Middle frontal gyrus (tissue), 1 donor: ENCODE data around the gene SCG5.
"Not testable (repeated sequence)": the region's sequence is repeated elsewhere in the genome, so short reads cannot be mapped to it uniquely, and the experiment has no call there.

Source experiments
- DNase-seq: peaks from one replicate; pipeline ENCODE4 v3.0.0-alpha.2; 2015; ENCODE audit warnings: low spot score; ENCODE audit errors: extremely low spot score

Gene SCG5, protein sequence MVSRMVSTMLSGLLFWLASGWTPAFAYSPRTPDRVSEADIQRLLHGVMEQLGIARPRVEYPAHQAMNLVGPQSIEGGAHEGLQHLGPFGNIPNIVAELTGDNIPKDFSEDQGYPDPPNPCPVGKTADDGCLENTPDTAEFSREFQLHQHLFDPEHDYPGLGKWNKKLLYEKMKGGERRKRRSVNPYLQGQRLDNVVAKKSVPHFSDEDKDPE

DNA sequence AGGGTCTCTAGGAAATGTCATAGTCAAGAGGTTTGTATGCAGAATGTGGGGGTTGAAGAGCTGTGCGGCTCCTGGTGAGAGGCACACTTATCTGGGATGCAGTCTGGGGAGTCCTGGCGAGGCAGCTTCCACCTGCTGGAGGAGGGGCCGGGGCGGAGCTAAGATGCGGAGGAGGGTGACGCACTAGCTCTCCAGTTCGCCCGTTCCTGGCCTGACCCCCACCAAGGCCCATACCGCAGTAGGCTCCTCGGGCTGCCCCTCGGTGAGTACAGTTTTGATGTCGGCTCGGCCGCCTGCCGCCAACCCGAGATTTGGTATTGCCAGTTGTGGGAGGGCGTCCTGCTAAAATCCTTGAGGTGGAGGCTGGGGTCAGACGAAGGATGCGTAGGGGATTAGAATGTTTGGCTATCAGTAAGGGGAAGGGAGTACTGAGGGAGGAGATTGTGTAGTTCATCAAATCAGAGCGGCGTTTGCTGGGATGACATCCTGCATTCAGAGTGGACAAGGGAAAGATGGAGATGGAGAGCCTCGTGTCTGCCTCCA, at the start of gene SCG5:
Gene SCG5 (plus strand): TSS at position 194 of the 543 bp plus-strand sequence. CDS start 1,883 bp downstream, outside the sequence.
- peak; percentile 62 for DNase-seq

DNA sequence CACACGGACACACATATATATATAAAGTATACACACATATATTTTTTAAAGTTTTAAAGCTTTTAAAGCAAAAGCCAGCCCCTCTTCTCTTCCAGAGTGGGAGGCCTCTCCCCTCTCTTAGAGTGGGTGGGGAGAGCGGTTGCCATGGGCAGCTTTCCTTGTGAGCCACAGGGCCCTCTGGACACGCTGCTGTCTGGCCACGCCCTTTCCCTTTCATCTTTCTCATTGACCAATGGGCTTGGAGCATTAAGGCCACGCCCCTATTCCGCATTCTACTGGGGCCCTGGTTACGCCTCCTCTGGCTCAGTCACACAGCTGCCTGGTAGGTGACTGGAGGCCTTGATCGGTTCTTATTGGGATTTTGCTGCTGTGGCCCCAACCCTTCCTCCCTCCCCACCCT, 48.4 kb upstream of the SCG5 start, which contains the start of gene GOLGA8N:
Gene GOLGA8N (plus strand): TSS at position 306 of the 400 bp plus-strand sequence.
- DNase-seq: not testable (repeated sequence)

DNA sequence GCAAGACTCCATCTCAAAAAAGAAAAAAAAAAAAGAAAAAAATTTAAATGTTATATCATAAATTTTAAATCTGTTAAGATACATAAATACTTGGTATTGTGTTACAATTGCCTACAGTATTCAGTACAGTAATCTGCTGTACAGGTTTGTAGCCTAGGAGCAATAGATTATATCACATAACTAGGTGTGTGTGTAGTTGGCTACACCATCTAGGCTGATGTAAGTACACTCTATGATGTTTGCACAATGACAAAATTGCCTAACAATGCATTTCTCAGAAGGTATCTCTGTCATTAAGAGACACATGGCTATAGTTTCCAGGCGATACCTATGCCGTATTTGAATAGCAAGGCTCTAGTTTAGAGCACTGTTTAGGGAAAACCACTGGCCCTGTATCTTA, 32.0 kb upstream of the SCG5 start:
- DNase-seq: not testable (repeated sequence)

DNA sequence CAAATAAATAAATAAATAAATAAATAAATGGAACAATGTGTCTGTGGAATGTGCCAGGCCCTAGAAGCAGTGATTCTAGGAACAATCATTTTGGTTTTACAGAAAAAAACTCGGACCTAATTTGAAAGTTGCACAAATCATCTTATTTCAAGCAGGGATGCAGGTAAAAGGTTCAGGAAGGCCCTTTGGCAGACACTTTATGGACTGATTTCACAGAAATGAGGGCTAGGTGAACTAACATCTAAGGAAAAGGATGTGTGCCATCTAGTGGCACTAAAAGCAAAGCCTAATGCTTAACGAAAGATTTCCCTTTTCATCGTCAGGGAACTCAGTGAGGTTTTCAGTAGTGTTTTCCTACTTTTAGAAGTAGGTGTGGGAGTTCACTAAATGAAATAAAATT, 30.8 kb upstream of the SCG5 start:
- DNase-seq: not testable (repeated sequence)

DNA sequence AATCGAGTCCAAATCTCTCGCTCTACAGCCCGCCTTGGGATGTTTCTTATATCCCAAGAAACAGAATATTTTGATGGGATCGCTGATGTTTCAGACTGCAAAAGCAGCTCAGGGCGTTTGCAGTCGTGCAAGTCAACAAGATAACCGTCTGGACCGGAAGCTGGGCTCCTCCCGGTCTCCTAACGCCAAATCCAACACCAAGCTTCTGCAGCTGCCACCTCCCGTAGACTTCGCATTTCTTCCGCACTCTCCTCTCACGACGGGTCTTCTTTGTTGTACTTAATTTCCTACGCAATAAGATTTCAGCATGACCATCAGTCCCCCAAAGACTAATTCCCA, 26.8 kb upstream of the SCG5 start:
- not testable (repeated sequence) for DNase-seq

DNA sequence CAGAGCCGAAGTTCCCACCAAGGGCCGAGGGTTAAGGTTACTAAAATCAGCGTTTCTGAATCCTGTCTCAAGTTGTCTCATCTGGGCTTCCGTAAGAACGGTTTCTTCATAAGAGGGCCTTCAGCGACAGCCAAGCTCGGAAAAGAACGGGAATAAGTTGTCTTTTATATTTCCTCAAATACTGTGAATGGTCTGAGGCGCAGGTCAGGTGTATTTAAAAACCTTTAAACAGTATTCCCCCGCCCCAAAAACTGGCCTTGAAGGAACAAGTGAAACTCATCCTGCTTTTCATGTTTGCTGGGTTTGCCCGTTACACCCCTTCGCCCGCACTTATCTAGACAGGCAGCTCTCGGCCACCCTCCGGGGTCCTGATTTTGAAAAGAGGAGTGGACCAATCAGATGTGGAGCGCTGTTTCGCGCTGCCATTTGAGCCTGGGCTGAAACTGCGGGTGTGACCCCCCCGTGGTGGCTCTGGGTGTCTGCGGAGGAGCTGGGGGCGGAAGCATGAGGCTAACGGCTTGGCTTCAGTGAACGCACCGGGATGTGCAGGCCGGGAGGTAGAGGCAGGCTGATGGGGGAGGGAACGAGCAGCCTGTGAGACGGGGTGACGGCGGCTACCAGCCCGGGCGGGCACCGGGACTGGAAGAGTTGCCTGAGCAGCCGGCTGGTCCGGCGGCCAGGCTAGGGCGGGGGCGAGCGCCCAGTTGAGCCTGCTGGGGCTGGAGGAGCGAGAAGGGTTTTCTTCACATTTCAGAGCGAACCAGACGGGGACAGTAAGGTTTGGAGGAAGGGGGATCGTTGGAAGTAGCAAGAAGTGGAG, 26.2 kb upstream of the SCG5 start, which contains the start of gene ARHGAP11A:
Gene ARHGAP11A (plus strand): TSS at position 454 of the 820 bp plus-strand sequence. CDS start 708 bp downstream, outside the sequence.
- peak; percentile 84 for DNase-seq

DNA sequence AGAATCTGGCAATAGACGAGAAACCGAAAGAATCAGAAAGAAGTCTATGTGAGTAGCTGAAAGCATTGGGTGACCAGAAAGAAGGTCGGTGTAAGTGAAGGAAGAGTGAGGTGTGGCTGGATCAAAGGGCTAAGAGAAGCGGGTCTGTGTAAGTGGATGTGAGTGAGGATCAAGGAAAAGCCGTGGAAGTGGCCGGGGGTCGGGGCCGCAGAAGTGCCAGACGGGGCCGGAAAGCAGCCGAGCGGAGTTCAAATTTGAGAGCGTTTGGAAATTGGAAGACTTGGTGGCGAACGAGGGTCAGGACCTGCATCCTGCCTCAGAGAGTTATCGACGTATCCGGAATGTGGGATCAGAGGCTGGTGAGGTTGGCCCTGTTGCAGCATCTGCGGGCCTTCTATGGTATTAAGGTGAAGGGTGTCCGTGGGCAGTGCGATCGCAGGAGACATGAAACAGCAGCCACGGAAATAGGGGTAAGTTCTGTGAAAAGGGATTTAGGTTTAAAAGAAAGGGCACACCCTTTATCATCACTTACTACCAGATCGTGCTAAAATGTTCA, 25.6 kb upstream of the SCG5 start:
- not testable (repeated sequence) for DNase-seq

DNA sequence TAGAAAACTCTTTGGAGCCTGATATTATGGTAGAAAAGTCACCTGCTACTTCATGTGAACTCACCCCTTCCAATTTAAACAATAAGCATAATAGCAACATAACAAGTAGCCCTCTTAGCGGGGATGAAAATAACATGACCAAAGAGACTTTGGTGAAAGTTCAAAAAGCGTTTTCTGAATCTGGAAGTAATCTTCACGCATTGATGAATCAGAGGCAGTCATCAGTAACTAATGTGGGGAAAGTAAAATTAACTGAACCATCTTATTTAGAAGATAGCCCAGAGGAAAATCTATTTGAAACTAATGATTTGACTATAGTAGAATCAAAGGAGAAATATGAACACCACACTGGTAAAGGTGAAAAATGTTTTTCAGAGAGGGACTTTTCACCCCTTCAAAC, 5.1 kb upstream of the SCG5 start:
- DNase-seq: no peak

DNA sequence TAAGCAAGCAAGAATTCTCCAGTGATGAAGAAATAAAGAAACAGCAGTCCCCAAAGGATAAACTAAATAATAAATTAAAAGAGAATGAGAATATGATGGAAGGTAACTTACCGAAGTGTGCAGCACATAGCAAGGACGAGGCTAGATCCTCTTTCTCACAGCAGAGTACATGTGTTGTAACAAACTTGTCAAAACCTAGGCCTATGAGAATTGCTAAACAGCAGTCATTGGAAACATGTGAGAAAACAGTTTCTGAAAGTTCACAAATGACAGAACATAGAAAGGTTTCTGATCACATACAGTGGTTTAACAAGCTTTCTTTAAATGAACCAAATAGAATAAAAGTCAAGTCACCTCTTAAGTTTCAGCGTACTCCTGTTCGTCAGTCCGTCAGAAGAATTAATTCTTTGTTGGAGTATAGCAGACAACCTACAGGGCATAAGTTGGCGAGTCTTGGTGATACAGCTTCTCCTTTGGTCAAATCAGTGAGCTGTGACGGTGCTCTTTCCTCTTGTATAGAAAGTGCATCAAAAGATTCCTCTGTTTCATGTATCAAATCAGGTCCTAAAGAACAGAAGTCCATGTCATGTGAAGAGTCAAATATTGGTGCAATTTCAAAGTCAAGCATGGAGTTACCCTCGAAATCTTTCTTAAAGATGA, 4.5 kb upstream of the SCG5 start:
- no peak for DNase-seq

DNA sequence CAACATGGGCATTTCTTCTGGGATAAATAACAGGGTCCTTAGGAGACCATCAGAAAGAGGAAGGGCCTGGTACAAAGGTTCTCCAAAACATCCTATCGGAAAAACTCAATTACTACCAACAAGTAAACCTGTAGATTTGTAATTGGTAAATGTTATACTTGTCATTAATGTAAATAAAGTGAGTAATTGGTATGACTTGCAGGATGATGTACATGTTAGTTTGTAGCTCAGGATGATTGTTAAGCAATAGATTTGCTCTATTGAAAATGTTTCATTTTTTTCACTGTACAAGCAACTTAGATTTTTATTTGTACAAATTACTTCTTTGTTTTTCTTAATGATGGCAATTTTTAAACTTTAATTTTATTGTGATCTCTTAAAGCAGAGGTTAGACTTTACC, 3.8 kb upstream of the SCG5 start:
- no peak for DNase-seq

DNA sequence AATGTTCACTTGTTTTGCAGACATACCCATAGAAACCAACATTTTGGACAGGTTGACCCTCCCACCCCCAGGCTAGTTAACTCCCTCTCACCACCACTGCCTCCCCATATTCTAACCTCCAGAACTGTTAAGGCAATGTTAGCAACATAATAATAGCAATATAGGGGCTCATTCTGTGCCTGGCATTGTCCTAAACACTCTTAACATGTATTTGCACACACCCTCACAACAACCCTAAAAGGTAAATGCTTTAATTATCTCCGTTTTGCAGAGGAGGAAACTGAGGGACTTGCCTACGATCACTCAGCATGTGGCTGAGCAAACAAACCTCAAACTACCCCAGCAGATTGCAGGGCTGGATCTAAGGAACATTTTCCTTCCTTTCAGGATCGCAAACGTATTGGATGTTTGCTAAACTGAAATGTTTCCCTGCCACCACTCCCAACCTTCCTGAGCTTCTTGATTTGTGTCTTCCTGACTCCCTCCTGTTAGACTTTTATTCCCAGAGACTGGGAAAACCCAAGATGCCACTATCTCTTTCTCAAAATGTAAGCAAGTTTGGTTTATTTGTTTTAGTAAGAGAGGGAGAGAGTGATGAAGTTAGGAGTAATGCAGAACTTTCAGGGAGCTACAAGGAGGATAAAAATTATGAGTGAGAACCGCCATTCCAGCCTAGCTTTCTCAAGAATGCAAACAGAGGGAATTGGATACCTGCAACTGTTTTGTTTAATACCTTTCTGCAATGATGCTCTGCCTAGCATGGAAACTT, 1.3 kb downstream of the SCG5 start:
- no peak for DNase-seq

DNA sequence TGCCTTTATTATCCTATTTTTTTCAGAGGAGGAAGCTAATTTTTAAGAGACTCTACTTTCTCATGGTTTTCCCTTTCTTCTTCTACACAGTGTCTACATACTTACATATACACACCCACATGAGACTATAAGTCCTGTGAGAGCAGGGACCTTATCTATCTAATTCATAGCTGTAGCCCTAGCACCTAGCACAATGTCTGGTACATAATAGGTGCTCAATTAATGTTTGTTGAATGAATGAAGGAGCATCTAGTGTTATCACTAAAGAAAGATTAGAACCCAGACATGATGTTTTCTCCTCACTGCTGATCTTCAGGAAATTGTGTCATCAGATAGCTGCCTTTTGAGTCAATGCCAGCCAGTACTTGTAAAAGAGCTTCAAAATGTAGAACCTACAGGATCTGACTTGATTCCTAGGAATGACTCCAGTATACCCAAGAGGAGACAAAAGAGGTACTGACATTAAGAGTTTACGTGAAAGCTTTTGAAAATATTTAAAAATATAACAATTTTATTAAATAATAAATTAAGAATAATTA, 2.5 kb downstream of the SCG5 start:
- DNase-seq: no peak

DNA sequence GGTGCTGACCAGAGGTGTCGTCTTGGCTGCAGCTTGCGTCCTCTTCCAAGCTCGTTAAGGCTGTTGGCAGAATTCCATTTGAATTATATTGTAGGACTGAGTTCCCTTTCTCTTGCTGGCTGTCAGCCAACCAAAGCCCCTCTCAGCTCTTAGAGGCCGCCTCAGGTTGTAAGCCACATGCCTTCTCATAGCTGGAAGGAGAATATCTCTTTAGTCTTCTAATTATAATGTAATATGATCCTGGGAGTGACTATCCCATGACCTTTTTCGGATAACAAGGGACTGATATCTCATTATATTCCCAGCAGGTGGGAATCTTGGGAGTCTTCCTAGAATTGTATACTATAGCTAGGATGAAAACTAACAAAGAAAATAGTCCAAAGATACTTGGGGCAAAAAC, 4.8 kb downstream of the SCG5 start:
- no peak for DNase-seq

DNA sequence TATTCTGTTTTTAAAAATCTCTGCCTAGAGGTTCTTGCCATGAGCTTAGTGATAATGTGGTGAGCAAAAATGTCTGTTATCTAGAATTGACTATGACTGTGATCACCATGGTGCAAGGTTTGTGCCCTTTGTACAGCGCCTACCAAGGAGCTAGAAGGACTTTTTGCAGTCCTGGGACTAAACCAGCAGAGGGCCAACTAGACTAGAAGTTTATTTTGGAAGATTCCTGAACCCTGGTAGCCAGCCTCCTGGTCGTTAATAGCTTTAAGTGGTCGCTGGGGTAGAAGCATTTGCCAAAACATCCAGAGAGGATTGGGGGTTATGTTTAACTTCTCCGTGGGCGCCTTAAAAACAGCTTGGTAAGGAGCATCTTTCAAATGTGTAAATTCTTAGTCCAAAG, 7.8 kb downstream of the SCG5 start:
- no peak for DNase-seq

DNA sequence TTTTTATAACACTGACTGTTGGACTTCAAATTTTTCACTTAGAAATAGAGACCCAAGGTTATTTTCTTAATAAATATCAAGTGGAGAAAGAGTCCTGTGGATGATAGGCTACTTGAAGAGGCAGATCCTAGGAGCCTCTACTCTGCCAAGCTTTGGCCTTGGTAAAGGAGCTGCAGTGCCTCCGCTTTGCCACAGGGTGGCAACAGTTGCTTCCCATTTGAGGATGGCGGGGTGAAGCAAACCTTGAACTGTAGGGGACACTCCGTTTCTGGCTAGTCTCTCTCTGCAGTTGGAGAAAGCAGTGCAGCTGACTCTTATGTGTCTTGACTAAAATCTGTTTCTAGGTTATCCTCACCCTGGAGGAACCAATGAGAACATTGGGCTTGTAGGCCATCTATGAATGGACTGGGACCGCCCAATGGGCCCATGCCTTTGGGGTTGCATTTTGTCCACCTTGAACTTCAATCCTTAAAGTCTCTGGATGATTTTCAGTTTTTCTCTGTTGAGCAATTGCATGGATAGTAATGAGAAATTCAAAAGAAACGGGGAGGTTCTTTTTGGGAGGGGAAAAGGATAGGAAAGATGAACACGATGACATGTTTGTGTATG, 9.8 kb downstream of the SCG5 start:
- DNase-seq: peak; percentile 21

DNA sequence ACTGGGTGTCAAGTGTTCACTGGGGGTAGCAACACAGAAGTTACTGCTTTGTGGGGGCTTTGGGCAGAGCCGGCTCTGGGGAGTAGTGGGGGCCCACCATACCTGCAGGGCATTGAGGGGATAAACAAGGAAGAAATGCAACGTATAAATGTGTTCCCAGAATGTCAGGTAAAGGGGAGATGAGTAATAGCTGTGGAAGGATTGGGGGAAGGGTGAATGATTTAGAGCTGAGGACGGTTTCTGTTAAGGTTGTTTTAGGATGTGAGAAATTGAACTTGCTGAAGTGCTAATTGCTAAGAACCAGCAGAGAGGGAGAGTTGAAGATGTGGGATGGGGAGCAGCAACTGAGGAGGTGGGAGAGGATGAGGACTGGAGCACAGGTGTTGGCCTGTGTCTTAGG, 10.7 kb downstream of the SCG5 start:
- no peak for DNase-seq

DNA sequence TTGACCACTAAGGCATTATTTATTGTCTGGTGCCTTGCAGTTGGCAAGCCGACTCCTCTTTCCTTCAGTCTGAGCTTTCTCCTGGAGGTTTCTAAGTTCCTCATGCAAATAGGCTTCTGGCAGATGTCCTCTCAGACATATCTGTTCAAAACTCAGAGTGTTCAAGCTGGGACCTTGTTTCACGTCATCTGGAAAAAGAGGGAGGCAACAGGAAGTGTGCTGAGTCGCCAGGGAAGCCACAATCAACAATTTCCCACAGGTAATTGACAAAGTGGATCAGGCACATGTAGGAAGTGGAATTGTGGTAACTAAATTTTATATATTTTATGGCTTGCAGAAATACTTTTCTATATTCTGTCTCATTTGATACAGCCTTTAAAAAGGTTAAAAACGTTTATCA, 14.6 kb downstream of the SCG5 start:
- DNase-seq: no peak

DNA sequence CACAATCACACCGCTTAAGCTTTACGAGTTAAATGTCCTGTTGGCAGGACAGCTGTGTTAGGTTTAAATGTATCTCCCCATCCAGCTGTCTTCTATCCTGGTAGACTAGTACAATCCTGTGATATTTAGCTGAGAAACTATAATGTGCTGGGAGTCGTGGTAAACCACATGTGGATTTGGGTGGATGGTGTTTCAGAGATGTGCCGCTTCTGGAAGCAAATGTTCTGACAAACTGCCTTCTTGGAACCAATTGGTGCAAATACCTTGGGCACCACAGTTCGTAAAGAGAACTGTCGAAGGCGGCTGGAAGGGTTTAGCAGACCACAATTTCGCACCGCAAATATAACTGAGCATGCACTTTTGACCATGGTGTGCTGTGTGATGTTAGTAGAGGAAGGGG, 15.0 kb downstream of the SCG5 start:
- no peak for DNase-seq

DNA sequence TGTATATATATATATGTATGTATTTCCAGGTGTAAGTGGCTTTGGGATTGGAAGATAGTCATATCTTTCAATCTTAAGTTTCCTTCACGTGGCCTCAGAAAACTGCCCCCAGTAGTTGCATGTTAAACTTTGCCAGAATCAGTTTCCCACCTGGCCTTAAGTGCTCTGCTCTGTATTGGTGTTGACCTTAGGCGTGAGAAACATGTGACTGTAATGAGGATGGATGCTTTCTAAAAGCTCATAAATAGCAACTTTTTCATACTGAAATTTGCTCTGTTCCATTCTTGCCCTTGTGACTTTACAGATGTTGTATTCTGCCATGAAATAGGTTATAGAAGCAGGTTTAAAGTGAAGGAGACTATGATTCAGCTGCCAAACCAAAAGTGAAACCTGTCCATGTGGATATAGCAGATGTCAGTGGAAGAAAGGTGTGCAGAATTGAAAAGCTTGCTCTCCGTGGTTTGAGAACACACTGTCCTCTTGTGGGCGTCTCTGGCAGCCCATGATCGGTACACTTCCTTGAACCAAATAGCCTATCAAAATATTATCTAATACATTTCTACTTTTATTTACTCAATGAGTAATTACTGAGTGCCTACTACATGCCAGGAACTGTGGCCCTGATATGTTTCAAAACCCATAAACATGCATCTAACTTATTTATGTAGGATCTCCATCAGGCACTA, 15.8 kb downstream of the SCG5 start:
- DNase-seq: no peak

DNA sequence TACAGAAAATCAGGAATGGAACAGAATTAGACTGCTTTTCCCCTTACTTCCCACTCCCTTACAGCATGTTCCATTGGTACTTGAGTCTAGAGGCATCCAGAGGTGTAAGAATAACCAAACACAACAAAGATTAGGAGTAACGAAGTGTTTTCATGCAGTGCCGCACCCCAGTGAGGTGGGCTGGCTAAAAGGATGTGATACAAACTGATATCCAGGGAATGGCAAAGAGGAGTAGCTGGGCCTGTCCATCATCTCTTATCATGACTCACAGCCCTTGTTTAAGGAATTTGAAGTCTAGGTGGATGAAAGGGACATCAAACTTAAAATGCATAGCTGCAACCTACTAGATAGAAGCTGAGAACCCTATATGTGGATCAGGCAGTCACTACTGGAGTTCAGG, 16.4 kb downstream of the SCG5 start:
- no peak for DNase-seq
